Measurements from ENCODE around the gene MOGAT1.

DNA sequence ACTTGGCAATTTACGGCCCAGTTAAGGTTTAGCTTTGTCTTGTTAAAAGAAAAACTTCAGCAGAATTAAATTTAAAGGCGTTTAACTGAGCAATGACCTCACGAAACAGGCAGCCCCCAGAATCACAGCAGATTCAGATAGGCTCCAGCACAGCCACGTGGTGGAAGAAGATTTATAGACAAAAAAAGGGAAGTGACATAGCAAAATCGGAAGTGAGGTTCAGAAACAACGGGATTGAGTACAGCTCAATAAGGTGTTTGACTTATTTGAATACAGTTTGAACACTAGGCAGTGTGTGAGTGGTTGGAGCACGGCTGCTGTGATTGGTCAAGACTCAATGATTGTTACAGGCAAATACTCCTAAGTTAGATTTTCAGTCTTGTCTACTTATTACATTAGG lies 79.8 kb downstream of the MOGAT1 start:
- no peak for TF ChIP-seq POLR2AphosphoS5 (IDR thresholded peaks at IDR 0.05; ENCODE audit: low read depth, low read length)
- TF ChIP-seq, protein P1, sequence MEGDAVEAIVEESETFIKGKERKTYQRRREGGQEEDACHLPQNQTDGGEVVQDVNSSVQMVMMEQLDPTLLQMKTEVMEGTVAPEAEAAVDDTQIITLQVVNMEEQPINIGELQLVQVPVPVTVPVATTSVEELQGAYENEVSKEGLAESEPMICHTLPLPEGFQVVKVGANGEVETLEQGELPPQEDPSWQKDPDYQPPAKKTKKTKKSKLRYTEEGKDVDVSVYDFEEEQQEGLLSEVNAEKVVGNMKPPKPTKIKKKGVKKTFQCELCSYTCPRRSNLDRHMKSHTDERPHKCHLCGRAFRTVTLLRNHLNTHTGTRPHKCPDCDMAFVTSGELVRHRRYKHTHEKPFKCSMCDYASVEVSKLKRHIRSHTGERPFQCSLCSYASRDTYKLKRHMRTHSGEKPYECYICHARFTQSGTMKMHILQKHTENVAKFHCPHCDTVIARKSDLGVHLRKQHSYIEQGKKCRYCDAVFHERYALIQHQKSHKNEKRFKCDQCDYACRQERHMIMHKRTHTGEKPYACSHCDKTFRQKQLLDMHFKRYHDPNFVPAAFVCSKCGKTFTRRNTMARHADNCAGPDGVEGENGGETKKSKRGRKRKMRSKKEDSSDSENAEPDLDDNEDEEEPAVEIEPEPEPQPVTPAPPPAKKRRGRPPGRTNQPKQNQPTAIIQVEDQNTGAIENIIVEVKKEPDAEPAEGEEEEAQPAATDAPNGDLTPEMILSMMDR (IDR thresholded peaks at IDR 0.05), result no peak

Measured in SK-N-SH (cell line).